IPS-18c (cell line): ENCODE measurements around the gene RALGPS1.

ENCODE experiments used
- H3K4me3 ChIP-seq: 2 replicates; pipeline ENCODE4 v1.7.0; 2013; ENCODE audit warnings: low read depth, mild to moderate bottlenecking, low read length, moderate library complexity; ENCODE audit not compliant: insufficient read depth
- H3K9me3 ChIP-seq: one replicate; pipeline ENCODE4 v1.6.1; 2013; ENCODE audit warnings: mild to moderate bottlenecking, low read length, moderate library complexity; ENCODE audit not compliant: control insufficient read depth, insufficient read depth

RALGPS1 gene

GRCh38 chr9:127206666-127207065 lies 292.1 kb downstream of the RALGPS1 start:
- Histone ChIP-seq H3K9me3 (peaks cover 3% of the 10 kb centered on the region), H3K4me3 (no peak overlapping the region)

- Histone ChIP-seq H3K9me3 (peaks cover 3% of the 10 kb centered on the region), H3K4me3 (no peak overlapping the region)
These were observed 293.3 kb downstream of the RALGPS1 start for GRCh38 chr9:127207734-127208410.

GRCh38 chr9:127208416-127208815 lies 293.8 kb downstream of the RALGPS1 start:
- Histone ChIP-seq H3K4me3 (no peak overlapping the region), H3K9me3 (peaks cover 3% of the 10 kb centered on the region)

- Histone ChIP-seq H3K4me3 (no peak overlapping the region), H3K9me3 (peaks cover 3% of the 10 kb centered on the region)
These were observed 294.6 kb downstream of the RALGPS1 start for GRCh38 chr9:127209220-127209619.

GRCh38 chr9:127209948-127210640 lies 295.5 kb downstream of the RALGPS1 start:
- Histone ChIP-seq H3K9me3 (peaks cover 3% of the 10 kb centered on the region), H3K4me3 (no peak overlapping the region)

GRCh38 chr9:127210851-127211730 lies 296.5 kb downstream of the RALGPS1 start:
- H3K9me3 ChIP-seq: peaks cover 3% of the 10 kb centered on the region
- no peak overlapping the region for H3K4me3 ChIP-seq

- peaks cover 3% of the 10 kb centered on the region for H3K9me3 ChIP-seq
- H3K4me3 ChIP-seq: no peak overlapping the region
These were observed 297.4 kb downstream of the RALGPS1 start for GRCh38 chr9:127211983-127212382.

- H3K4me3 ChIP-seq: no peak overlapping the region
- H3K9me3 ChIP-seq: peaks cover 3% of the 10 kb centered on the region
These were observed 297.9 kb downstream of the RALGPS1 start for GRCh38 chr9:127212453-127212852.

- H3K9me3 ChIP-seq: peaks cover 3% of the 10 kb centered on the region
- H3K4me3 ChIP-seq: no peak overlapping the region
These were observed 299.3 kb downstream of the RALGPS1 start for GRCh38 chr9:127213859-127214258.

GRCh38 chr9:127214421-127215267 lies 300.1 kb downstream of the RALGPS1 start:
- Histone ChIP-seq H3K9me3 (peaks cover 3% of the 10 kb centered on the region), H3K4me3 (no peak overlapping the region)

- no peak overlapping the region for H3K4me3 ChIP-seq
These were observed 301.0 kb downstream of the RALGPS1 start for GRCh38 chr9:127215268-127216209.

GRCh38 chr9:127216210-127216887 lies 301.8 kb downstream of the RALGPS1 start:
- Histone ChIP-seq H3K9me3 (no peaks in the 10 kb centered on the region), H3K4me3 (no peak overlapping the region)

More at GRCh38 chr9:127215268-127216209, 301.0 kb downstream of the RALGPS1 start:
- H3K9me3 ChIP-seq: peaks cover 3% of the 10 kb centered on the region

GRCh38 chr9:127216888-127217217 lies 302.3 kb downstream of the RALGPS1 start:
- H3K9me3 ChIP-seq: no peaks in the 10 kb centered on the region

GRCh38 chr9:127218818-127219217 lies 304.2 kb downstream of the RALGPS1 start:
- no peaks in the 10 kb centered on the region for H3K9me3 ChIP-seq

More at GRCh38 chr9:127216888-127217217, 302.3 kb downstream of the RALGPS1 start:
- H3K4me3 ChIP-seq: no peak overlapping the region

GRCh38 chr9:127219520-127219919 lies 304.9 kb downstream of the RALGPS1 start:
- Histone ChIP-seq H3K9me3 (no peaks in the 10 kb centered on the region), H3K4me3 (no peak overlapping the region)

More at GRCh38 chr9:127218818-127219217, 304.2 kb downstream of the RALGPS1 start:
- no peak overlapping the region for H3K4me3 ChIP-seq
